HepG2 (cell line): ENCODE measurements around the gene LOC128125822.

Experiments
- AGO2 ChIP-seq: fragments of 200-400 bp; formaldehyde crosslinking; optimal IDR thresholded peaks from 2 replicates; pipeline ENCODE3; 2017; ENCODE audit warnings: mild to moderate bottlenecking, low read depth, low read length, moderate library complexity
- GATAD2A ChIP-seq: IDR thresholded peaks from 2 replicates; pipeline ENCODE4 v1.6.1; 2016
- HOMEZ ChIP-seq: IDR thresholded peaks from 2 replicates; pipeline ENCODE4 v1.6.1; 2016; ENCODE audit warnings: low read depth
- KDM2A ChIP-seq: sonication (generic); formaldehyde crosslinking; IDR thresholded peaks from 2 replicates; pipeline ENCODE4 v1.4.0; 2020; ENCODE audit warnings: low read depth, missing genetic modification reagents, borderline replicate concordance
- MED1 ChIP-seq: sonication (generic); formaldehyde crosslinking; IDR thresholded peaks from 2 replicates; pipeline ENCODE4 v1.4.0; 2020; ENCODE audit warnings: missing genetic modification reagents
- NFYC ChIP-seq: IDR thresholded peaks from 2 replicates; pipeline ENCODE4 v1.6.1; 2016; ENCODE audit warnings: missing genetic modification reagents, missing compliant biosample characterization
- NONO ChIP-seq, 2 experiments: fragments of 450-650 bp in 1 of 2; sonication (generic) in 1 of 2; formaldehyde crosslinking in 1 of 2; IDR thresholded peaks in 1 of 2; conservative IDR thresholded peaks in 1 of 2; 2 replicates each; pipeline versions ENCODE4 v1.6.1 to v1.8.0; 2017 to 2022; ENCODE audit warnings: mild to moderate bottlenecking in 1 of 2, missing genetic modification reagents in 1 of 2, moderate library complexity in 1 of 2
- POLR2A ChIP-seq, 2 experiments: IDR thresholded peaks; 2 replicates each; pipeline ENCODE4 v1.6.1; 2011; ENCODE audit warnings: low read depth in 2 of 2, low read length in 2 of 2, mild to moderate bottlenecking in 1 of 2, moderate library complexity in 1 of 2; ENCODE audit not compliant: insufficient read depth in 1 of 2
- RNF2 ChIP-seq: fragments of 450-650 bp; conservative IDR thresholded peaks from 2 replicates; pipeline ENCODE4 v1.6.1; 2016; ENCODE audit warnings: low read depth
- SP1 ChIP-seq, 2 experiments: fragments of 450-650 bp in 1 of 2; sonication (generic) in 1 of 2; formaldehyde crosslinking in 1 of 2; IDR thresholded peaks; 2 replicates each; pipeline versions ENCODE4 v1.4.0 to v1.6.1; 2016 to 2020; ENCODE audit warnings: missing genetic modification reagents in 1 of 2
- XBP1 ChIP-seq: sonication (generic); formaldehyde crosslinking; IDR thresholded peaks from 2 replicates; pipeline ENCODE4 v1.5.0; 2020; ENCODE audit warnings: missing genetic modification reagents
- ZBTB20 ChIP-seq: sonication (generic); formaldehyde crosslinking; IDR thresholded peaks from 2 replicates; pipeline ENCODE4 v1.8.1; 2023; ENCODE audit warnings: missing genetic modification reagents, low read depth, mild to moderate bottlenecking, borderline replicate concordance
- ZBTB49 ChIP-seq: sonication (generic); formaldehyde crosslinking; IDR thresholded peaks from 2 replicates; pipeline ENCODE4 v1.4.0; 2020; ENCODE audit warnings: missing genetic modification reagents, borderline replicate concordance
- ZFX ChIP-seq: sonication (generic); formaldehyde crosslinking; IDR thresholded peaks from 2 replicates; pipeline ENCODE4 v1.4.0; 2020; ENCODE audit warnings: mild to moderate bottlenecking, low read depth, missing genetic modification reagents, moderate library complexity
- ZIK1 ChIP-seq: sonication (generic); formaldehyde crosslinking; IDR thresholded peaks from 2 replicates; pipeline ENCODE4 v1.5.0; 2020; ENCODE audit warnings: mild to moderate bottlenecking, low read depth, missing genetic modification reagents, borderline replicate concordance
- ZNF205 ChIP-seq: IDR thresholded peaks from 2 replicates; pipeline ENCODE4 v1.6.1; 2018; ENCODE audit warnings: missing biosample characterization, missing genetic modification reagents
- ZNF34 ChIP-seq: sonication (generic); formaldehyde crosslinking; IDR thresholded peaks from 2 replicates; pipeline ENCODE4 v1.4.0; 2020; ENCODE audit warnings: mild to moderate bottlenecking, missing genetic modification reagents, borderline replicate concordance
- ZNF512B ChIP-seq: sonication (generic); formaldehyde crosslinking; IDR thresholded peaks from 2 replicates; pipeline ENCODE4 v1.5.1; 2020; ENCODE audit warnings: missing genetic modification reagents, mild to moderate bottlenecking, borderline replicate concordance
- ZNF577 ChIP-seq: sonication (generic); formaldehyde crosslinking; IDR thresholded peaks from 2 replicates; pipeline ENCODE4 v1.4.0; 2020; ENCODE audit warnings: mild to moderate bottlenecking, low read depth, missing genetic modification reagents, borderline replicate concordance
- ZNF639 ChIP-seq: conservative IDR thresholded peaks from 2 replicates; pipeline ENCODE4 v1.6.1; 2018; ENCODE audit warnings: missing genetic modification reagents
- ZNF800 ChIP-seq: sonication (generic); formaldehyde crosslinking; IDR thresholded peaks from 2 replicates; pipeline ENCODE4 v1.4.0; 2020; ENCODE audit warnings: missing genetic modification reagents

Gene LOC128125822

GRCh38 chr6:63589952-63590411 is 17.7 kb downstream of the LOC128125822 start (continued):
- TF ChIP-seq ZNF512B (CRISPR knock-in tag) (no peak), NFYC (CRISPR knock-in tag) (peak; percentile 50; the same call in 1 of the 2 replicates), KDM2A (CRISPR knock-in tag) (no peak), ZNF205 (no peak), AGO2 (no peak), XBP1 (CRISPR knock-in tag) (no peak), ZBTB20 (CRISPR knock-in tag) (no peak), ZNF800 (CRISPR knock-in tag) (no peak), HOMEZ (CRISPR knock-in tag) (peak; percentile 96), POLR2A (IDR thresholded peaks at IDR 0.05; ENCODE audit: insufficient read depth in 1 of 2, low read depth in 2 of 2, low read length in 2 of 2) (no peak), ZFX (CRISPR knock-in tag) (no peak), ZNF34 (CRISPR knock-in tag) (no peak), ZIK1 (CRISPR knock-in tag) (no peak), NONO (IDR thresholded peaks at IDR 0.05) (no peak), NONO (CRISPR knock-in tag; conservative IDR thresholded peaks at IDR 0.05) (no peak), MED1 (CRISPR knock-in tag) (peak; percentile 91), ZNF639 (0 out of 2 replicates have a peak, but pooled peaks have one; percentile 22), ZBTB49 (CRISPR knock-in tag) (no peak), SP1 (IDR thresholded peaks at IDR 0.05) (no peak), SP1 (CRISPR knock-in tag; IDR thresholded peaks at IDR 0.05) (no peak), RNF2 (no peak), ZNF577 (CRISPR knock-in tag) (no peak), GATAD2A (peak; percentile 93)
